ENCODE measurements around the gene C1orf167. TPM values are rescaled to one million over a fixed set of nuclear protein-coding genes. Genes with fewer than 3 reads are reported as not detected.
A peak's percentile ranks its signal among the peaks of the same experiment; 100 is the strongest.

Gene C1orf167
- polyA plus RNA-seq, 1 of the 3 experiments (the other 2 are of a cell fraction) = 0.10 TPM

DNA sequence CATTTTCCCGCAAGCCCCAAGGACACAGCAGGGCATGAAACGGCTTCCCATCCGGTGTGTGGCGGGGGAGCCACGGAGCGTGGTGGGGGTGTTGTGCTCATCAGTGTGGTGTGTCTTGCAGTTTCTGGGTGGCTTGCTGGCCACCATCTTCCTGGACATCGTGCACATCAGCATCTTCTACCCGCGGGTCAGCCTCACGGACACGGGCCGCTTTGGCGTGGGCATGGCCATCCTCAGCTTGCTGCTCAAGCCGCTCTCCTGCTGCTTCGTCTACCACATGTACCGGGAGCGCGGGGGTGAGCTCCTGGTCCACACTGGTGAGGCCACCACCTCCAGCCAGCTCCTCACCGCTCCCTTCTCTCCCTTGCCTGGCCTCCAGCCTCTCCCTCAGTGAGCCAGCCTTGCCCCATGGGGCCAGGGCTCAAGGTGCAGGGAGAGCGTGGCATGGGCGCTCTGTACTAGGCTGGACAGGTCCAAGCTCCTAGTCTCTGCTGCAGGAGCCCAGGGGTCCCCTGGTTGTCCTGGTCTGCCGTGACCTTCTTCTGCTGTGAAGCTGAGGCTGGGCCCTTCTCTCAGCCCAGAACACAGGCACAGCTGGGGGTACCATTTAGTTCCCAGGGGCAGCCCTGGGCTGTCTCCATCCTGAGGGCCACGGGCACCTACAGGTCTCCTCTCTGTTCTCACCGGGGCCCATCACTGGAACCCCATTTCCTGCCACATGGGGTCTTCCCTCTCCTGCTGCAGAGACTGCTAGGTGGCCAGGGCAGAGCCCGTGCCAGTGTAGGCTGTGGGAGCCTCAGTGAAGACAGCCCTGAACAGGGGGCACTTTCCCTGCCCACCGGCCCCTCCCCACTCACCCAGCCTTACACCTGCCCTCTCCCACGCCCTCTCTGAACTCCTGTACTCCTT is 13.4 kb upstream of the C1orf167 start:
- POLR2A ChIA-PET = no interaction called here
- Histone ChIP-seq H3K4me3 (ENCODE audit: low read depth in 2 of 2, low read length in 1 of 2) (no peak overlapping the region), H3K27me3 (ENCODE audit: insufficient read depth) (no peaks in the 10 kb centered on the region), H3K9ac (no peak overlapping the region), H3K4me2 (no peak overlapping the region), H3F3A (replicated peaks; ENCODE audit: insufficient read depth) (no peaks in the 10 kb centered on the region), H3K9me3 (no peaks in the 10 kb centered on the region), H2AFZ (ENCODE audit: low read depth) (no peak overlapping the region), H3K9me2 (no peaks in the 10 kb centered on the region), H4K20me1 (ENCODE audit: insufficient read depth) (no peaks in the 10 kb centered on the region), H3K27ac (ENCODE audit: low read depth in 2 of 2, low read length in 1 of 2) (no peak overlapping the region), H3K4me1 (ENCODE audit: control insufficient read depth in 1 of 2, insufficient read depth in 2 of 2, low read depth in 1 of 2, low read length in 1 of 2) (no peaks in the 10 kb centered on the region), H3K79me2 (ENCODE audit: insufficient read depth) (no peaks in the 10 kb centered on the region), H3K36me3 (replicated peaks in 1 of 2; ENCODE audit: control insufficient read depth in 1 of 2, insufficient read depth in 2 of 2, low read length in 1 of 2) (peaks cover 4 to 10% of the 10 kb centered on the region in 2 experiments)
- 94% methylated on average over 14 of the region's 27 CpGs for WGBS (ENCODE audit: low lambda C conversion rate)
- CTCF ChIA-PET = interaction anchor here (1.1 kb wide), 1 partner anchor 37 kb away, joined by 3 read pairs; no protein-coding TSS in a partner anchor
- DNase-seq = no peak
- TF ChIP-seq, protein P1, sequence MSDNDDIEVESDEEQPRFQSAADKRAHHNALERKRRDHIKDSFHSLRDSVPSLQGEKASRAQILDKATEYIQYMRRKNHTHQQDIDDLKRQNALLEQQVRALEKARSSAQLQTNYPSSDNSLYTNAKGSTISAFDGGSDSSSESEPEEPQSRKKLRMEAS (IDR thresholded peaks at IDR 0.05; ENCODE audit: low read depth) = no peak
- TF ChIP-seq RCOR1 (IDR thresholded peaks at IDR 0.05; ENCODE audit: low read length) (no peak), SMC3 (IDR thresholded peaks at IDR 0.05; ENCODE audit: low read depth, low read length) (no peak), NRF1 (IDR thresholded peaks at IDR 0.05; ENCODE audit: low read depth, low read length) (no peak), SIN3A (IDR thresholded peaks at IDR 0.05; ENCODE audit: borderline replicate concordance, low read depth, low read length) (no peak)
- TF ChIP-seq, protein P2, sequence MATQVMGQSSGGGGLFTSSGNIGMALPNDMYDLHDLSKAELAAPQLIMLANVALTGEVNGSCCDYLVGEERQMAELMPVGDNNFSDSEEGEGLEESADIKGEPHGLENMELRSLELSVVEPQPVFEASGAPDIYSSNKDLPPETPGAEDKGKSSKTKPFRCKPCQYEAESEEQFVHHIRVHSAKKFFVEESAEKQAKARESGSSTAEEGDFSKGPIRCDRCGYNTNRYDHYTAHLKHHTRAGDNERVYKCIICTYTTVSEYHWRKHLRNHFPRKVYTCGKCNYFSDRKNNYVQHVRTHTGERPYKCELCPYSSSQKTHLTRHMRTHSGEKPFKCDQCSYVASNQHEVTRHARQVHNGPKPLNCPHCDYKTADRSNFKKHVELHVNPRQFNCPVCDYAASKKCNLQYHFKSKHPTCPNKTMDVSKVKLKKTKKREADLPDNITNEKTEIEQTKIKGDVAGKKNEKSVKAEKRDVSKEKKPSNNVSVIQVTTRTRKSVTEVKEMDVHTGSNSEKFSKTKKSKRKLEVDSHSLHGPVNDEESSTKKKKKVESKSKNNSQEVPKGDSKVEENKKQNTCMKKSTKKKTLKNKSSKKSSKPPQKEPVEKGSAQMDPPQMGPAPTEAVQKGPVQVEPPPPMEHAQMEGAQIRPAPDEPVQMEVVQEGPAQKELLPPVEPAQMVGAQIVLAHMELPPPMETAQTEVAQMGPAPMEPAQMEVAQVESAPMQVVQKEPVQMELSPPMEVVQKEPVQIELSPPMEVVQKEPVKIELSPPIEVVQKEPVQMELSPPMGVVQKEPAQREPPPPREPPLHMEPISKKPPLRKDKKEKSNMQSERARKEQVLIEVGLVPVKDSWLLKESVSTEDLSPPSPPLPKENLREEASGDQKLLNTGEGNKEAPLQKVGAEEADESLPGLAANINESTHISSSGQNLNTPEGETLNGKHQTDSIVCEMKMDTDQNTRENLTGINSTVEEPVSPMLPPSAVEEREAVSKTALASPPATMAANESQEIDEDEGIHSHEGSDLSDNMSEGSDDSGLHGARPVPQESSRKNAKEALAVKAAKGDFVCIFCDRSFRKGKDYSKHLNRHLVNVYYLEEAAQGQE (IDR thresholded peaks at IDR 0.05; ENCODE audit: low read depth, low read length) = no peak

DNA sequence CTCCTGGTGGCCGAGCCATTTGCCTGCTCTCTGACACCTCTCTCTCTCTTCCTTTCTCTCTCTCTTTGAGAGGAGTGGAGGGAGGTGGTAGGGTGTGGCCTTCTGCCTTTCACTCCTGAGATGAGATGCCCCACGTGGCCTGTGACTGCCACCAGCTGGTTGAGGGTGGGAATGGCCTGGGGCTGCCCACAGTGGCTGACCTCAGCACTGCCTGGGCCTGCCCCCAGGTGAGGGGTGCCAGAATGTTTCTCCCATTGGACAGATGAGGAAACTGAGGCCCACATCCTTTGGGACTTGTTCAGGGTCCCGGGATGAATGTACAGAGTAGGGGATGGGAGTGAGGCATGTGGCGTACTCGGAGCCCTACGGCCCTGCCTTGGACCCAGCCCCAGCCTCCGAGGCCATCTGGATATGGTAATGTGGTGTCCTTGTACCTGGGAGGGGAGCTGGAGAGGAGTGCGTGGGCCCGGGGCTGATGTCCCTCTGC is 12.7 kb upstream of the C1orf167 start:
- ChIA-PET POLR2A (no interaction called here), CTCF (interaction anchor here (1.1 kb wide), 1 partner anchor 36 kb away, joined by 3 read pairs; no protein-coding TSS in a partner anchor)
- Histone ChIP-seq H3K27me3 (ENCODE audit: insufficient read depth) (no peaks in the 10 kb centered on the region), H3K27ac (ENCODE audit: low read depth in 2 of 2, low read length in 1 of 2) (no peak overlapping the region), H3K4me2 (no peak overlapping the region), H2AFZ (ENCODE audit: low read depth) (no peak overlapping the region), H3K9me2 (no peaks in the 10 kb centered on the region), H3K9me3 (no peaks in the 10 kb centered on the region), H3K9ac (no peak overlapping the region), H3F3A (replicated peaks; ENCODE audit: insufficient read depth) (no peaks in the 10 kb centered on the region), H3K79me2 (ENCODE audit: insufficient read depth) (no peaks in the 10 kb centered on the region), H3K4me3 (ENCODE audit: low read depth in 2 of 2, low read length in 1 of 2) (no peak overlapping the region), H3K4me1 (ENCODE audit: control insufficient read depth in 1 of 2, insufficient read depth in 2 of 2, low read depth in 1 of 2, low read length in 1 of 2) (no peaks in the 10 kb centered on the region), H4K20me1 (ENCODE audit: insufficient read depth) (no peaks in the 10 kb centered on the region), H3K36me3 (replicated peaks in 1 of 2; ENCODE audit: control insufficient read depth in 1 of 2, insufficient read depth in 2 of 2, low read length in 1 of 2) (peaks cover 4 to 10% of the 10 kb centered on the region in 2 experiments)
- 87% methylated on average over 7 of the region's 9 CpGs for WGBS (ENCODE audit: low lambda C conversion rate)
- DNase-seq = peak; percentile 59
- TF ChIP-seq, protein P3, sequence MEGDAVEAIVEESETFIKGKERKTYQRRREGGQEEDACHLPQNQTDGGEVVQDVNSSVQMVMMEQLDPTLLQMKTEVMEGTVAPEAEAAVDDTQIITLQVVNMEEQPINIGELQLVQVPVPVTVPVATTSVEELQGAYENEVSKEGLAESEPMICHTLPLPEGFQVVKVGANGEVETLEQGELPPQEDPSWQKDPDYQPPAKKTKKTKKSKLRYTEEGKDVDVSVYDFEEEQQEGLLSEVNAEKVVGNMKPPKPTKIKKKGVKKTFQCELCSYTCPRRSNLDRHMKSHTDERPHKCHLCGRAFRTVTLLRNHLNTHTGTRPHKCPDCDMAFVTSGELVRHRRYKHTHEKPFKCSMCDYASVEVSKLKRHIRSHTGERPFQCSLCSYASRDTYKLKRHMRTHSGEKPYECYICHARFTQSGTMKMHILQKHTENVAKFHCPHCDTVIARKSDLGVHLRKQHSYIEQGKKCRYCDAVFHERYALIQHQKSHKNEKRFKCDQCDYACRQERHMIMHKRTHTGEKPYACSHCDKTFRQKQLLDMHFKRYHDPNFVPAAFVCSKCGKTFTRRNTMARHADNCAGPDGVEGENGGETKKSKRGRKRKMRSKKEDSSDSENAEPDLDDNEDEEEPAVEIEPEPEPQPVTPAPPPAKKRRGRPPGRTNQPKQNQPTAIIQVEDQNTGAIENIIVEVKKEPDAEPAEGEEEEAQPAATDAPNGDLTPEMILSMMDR (IDR thresholded peaks at IDR 0.05) = peak; percentile 43
- peak; percentile 35 for TF ChIP-seq RAD21 (IDR thresholded peaks at IDR 0.05; ENCODE audit: low read length)
- no peak for TF ChIP-seq SIN3A (IDR thresholded peaks at IDR 0.05; ENCODE audit: borderline replicate concordance, low read depth, low read length)

All from SK-N-SH (cell line).